SK-N-SH (cell line): ENCODE measurements around the gene OPRM1. TPM values are rescaled to one million over a fixed set of nuclear protein-coding genes. Genes with fewer than 3 reads are reported as not detected.

Experiments used
- CTCF ChIA-PET: fragments of 300-600, 350-600 bp; formaldehyde crosslinking; extraction: SDS; loops from one replicate; lab custom pipeline; 2021; lab: Yijun Ruan, JAX
- POLR2A ChIA-PET: fragments of 350-600 bp; sonication (Branson Sonifier 250); formaldehyde crosslinking; extraction: SDS; loops from one replicate; lab custom pipeline; 2020; ENCODE audit warnings: antibody characterized with exemption, inconsistent platforms; lab: Yijun Ruan, JAX
- DNase-seq: peaks from one replicate; pipeline ENCODE4 v3.0.0; 2012
- H2AFZ ChIP-seq: fragments of 200-600 bp; sonication (generic); 2 replicates; pipeline ENCODE4 v1.8.1; 2016; ENCODE audit warnings: antibody characterized with exemption, mild to moderate bottlenecking, low read depth
- H3F3A ChIP-seq: fragments of 200-600 bp; sonication (generic); replicated peaks from 2 replicates; pipeline ENCODE3; 2016; ENCODE audit warnings: antibody characterized with exemption, mild to moderate bottlenecking; ENCODE audit not compliant: insufficient read depth
- H3K27ac ChIP-seq, 2 experiments: fragments of 200-500 bp in 1 of 2; fragments of 200-600 bp in 1 of 2; sonication (Bioruptor generic) in 1 of 2; sonication (generic), shearing (Covaris generic) in 1 of 2; 2 replicates each; pipeline versions ENCODE4 v1.5.1 to v1.6.1; 2014 to 2016; ENCODE audit warnings: low read depth in 2 of 2, inconsistent platforms in 1 of 2, low read length in 1 of 2, mild to moderate bottlenecking in 1 of 2, mixed read lengths in 1 of 2
- H3K27me3 ChIP-seq: fragments of 200-600 bp; sonication (generic), shearing (Covaris generic); 2 replicates; pipeline ENCODE4 v1.6.1; 2016; ENCODE audit warnings: mixed run types; ENCODE audit not compliant: insufficient read depth
- H3K36me3 ChIP-seq, 2 experiments: fragments of 200-500 bp in 1 of 2; fragments of 200-600 bp in 1 of 2; sonication (Bioruptor generic) in 1 of 2; sonication (generic) in 1 of 2; replicated peaks in 1 of 2; 2 replicates each; pipeline versions ENCODE3 to v1.5.1; 2014 to 2016; ENCODE audit warnings: low read length in 1 of 2, mild to moderate bottlenecking in 1 of 2; ENCODE audit not compliant: insufficient read depth in 2 of 2, control insufficient read depth in 1 of 2
- H3K4me1 ChIP-seq, 2 experiments: fragments of 200-500 bp in 1 of 2; fragments of 200-600 bp in 1 of 2; sonication (Bioruptor generic) in 1 of 2; sonication (generic), shearing (Covaris generic) in 1 of 2; 2 replicates each; pipeline versions ENCODE4 v1.5.1 to v1.6.1; 2014 to 2016; ENCODE audit warnings: low read depth in 1 of 2, low read length in 1 of 2, mixed run types in 1 of 2; ENCODE audit not compliant: insufficient read depth in 2 of 2, control insufficient read depth in 1 of 2
- H3K4me2 ChIP-seq: fragments of 200-600 bp; sonication (generic), shearing (Covaris generic); 2 replicates; pipeline ENCODE4 v1.6.1; 2017; ENCODE audit warnings: mixed run types
- H3K4me3 ChIP-seq, 2 experiments: fragments of 200-500 bp in 1 of 2; fragments of 200-600 bp in 1 of 2; sonication (Bioruptor generic) in 1 of 2; sonication (generic), shearing (Covaris generic) in 1 of 2; 2 replicates each; pipeline versions ENCODE4 v1.5.1 to v1.8.1; 2014 to 2016; ENCODE audit warnings: low read depth in 2 of 2, inconsistent platforms in 1 of 2, low read length in 1 of 2, mild to moderate bottlenecking in 1 of 2, mixed read lengths in 1 of 2, moderate library complexity in 1 of 2
- H3K79me2 ChIP-seq: fragments of 200-600 bp; sonication (generic); 2 replicates; pipeline ENCODE4 v1.8.1; 2017; ENCODE audit warnings: mild to moderate bottlenecking; ENCODE audit not compliant: insufficient read depth
- H3K9ac ChIP-seq: fragments of 200-600 bp; sonication (generic); 2 replicates; pipeline ENCODE4 v1.6.1; 2017; ENCODE audit warnings: mixed run types
- H3K9me2 ChIP-seq: fragments of 200-600 bp; sonication (generic); 2 replicates; pipeline ENCODE4 v1.6.1; 2017; ENCODE audit warnings: mixed run types
- H3K9me3 ChIP-seq: fragments of 200-600 bp; sonication (generic); 2 replicates; pipeline ENCODE4 v1.6.1; 2017; ENCODE audit warnings: mixed run types, mild to moderate bottlenecking, moderate library complexity
- H4K20me1 ChIP-seq: fragments of 200-600 bp; sonication (generic); 2 replicates; pipeline ENCODE4 v1.6.1; 2017; ENCODE audit warnings: mild to moderate bottlenecking, mixed run types; ENCODE audit not compliant: insufficient read depth
- CHD2 ChIP-seq: fragments of 150-350 bp; IDR thresholded peaks from 2 replicates; pipeline ENCODE4 v1.6.1; 2018; ENCODE audit warnings: low read length; ENCODE audit not compliant: partially characterized antibody
- EZH2phosphoT487 ChIP-seq: fragments of 200-600 bp; sonication (generic); IDR thresholded peaks from 2 replicates; pipeline ENCODE4 v1.6.1; 2017; ENCODE audit warnings: low read depth, mixed run types, mild to moderate bottlenecking, antibody characterized with exemption, moderate library complexity, borderline replicate concordance
- FOXJ3 ChIP-seq: sonication (generic); formaldehyde crosslinking; IDR thresholded peaks from 2 replicates; pipeline ENCODE4 v1.5.1; 2020; ENCODE audit warnings: mild to moderate bottlenecking, missing genetic modification reagents
- GABPA ChIP-seq: IDR thresholded peaks from 2 replicates; pipeline ENCODE4 v1.4.0; 2012; ENCODE audit warnings: low read depth, mild to moderate bottlenecking
- RAD21 ChIP-seq: IDR thresholded peaks from 2 replicates; pipeline ENCODE4 v1.6.1; 2012; ENCODE audit warnings: mild to moderate bottlenecking, low read length
- WGBS: methylation state at CpG from one replicate; pipeline ENCODE4 v1.1.6; 2017; ENCODE audit warnings: low lambda C conversion rate; 5-methylcytosine and 5-hydroxymethylcytosine counted together
- polyA plus RNA-seq, 3 experiments: library from polyadenylated mRNA; depleted of rRNA; stranded (reverse); fragments of >200 nt; gene quantifications; 2 replicates each; pipeline ENCODE4 v1.2.3, GENCODE V29; 2012
- TF ChIP-seq, protein P1 (sequence below): fragments of 150-350 bp; IDR thresholded peaks from 2 replicates; pipeline ENCODE4 v1.6.1; 2017; ENCODE audit warnings: antibody characterized with exemption, low read length, low read depth, borderline replicate concordance
- TF ChIP-seq, protein P2 (sequence below): IDR thresholded peaks from 2 replicates; pipeline ENCODE4 v1.4.0; 2012; ENCODE audit warnings: low read depth, borderline replicate concordance
- TF ChIP-seq, protein P3 (sequence below): fragments of 200-600 bp; sonication (generic); IDR thresholded peaks from 2 replicates; pipeline ENCODE4 v1.6.1; 2017; ENCODE audit warnings: antibody characterized with exemption, mild to moderate bottlenecking, moderate library complexity

The OPRM1 gene
- polyA plus RNA-seq, 1 of the 3 experiments (the other 2 are of a cell fraction), result 0.15 TPM

DNA sequence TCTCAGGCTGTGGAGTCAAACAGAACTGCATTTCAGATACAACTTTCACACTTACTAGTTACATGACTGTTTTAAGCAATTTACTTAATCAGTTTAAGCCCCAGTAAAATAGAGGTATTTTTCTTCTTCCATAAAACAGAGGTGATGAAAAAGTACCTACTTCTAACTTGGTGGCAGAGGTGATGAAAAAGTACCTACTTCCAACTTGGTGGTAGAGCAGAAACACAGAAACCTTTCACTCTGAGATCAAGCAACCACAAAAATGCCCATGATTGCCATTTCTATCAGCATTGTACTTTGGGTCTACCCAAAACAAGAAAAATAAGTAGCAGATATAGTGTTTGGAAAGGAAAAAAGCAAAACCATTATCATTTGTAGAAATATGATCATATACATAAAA is 148.7 kb downstream of the OPRM1 start:
- no peaks in the 10 kb centered on the region for H3K9me2 ChIP-seq
- no peak for DNase-seq
- H3K4me3 ChIP-seq, result no peak overlapping the region
- H3K27me3 ChIP-seq, result no peaks in the 10 kb centered on the region
- no peak overlapping the region for H2AFZ ChIP-seq
- no peaks in the 10 kb centered on the region for H3K79me2 ChIP-seq
- no peaks in the 10 kb centered on the region for H3K36me3 ChIP-seq
- ChIA-PET CTCF (no interaction called here), POLR2A (no interaction called here)
- H3K4me2 ChIP-seq, result no peak overlapping the region
- H3K4me1 ChIP-seq, result no peaks in the 10 kb centered on the region
- H4K20me1 ChIP-seq, result no peaks in the 10 kb centered on the region
- no peak overlapping the region for H3K27ac ChIP-seq
- H3K9ac ChIP-seq, result no peak overlapping the region
- H3F3A ChIP-seq, result no peaks in the 10 kb centered on the region
- TF ChIP-seq GABPA, result no peak
- TF ChIP-seq, protein P1, sequence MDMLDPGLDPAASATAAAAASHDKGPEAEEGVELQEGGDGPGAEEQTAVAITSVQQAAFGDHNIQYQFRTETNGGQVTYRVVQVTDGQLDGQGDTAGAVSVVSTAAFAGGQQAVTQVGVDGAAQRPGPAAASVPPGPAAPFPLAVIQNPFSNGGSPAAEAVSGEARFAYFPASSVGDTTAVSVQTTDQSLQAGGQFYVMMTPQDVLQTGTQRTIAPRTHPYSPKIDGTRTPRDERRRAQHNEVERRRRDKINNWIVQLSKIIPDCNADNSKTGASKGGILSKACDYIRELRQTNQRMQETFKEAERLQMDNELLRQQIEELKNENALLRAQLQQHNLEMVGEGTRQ, result no peak
- no peak for TF ChIP-seq RAD21
- no peak for TF ChIP-seq FOXJ3 (CRISPR knock-in tag)
- TF ChIP-seq, protein P2, sequence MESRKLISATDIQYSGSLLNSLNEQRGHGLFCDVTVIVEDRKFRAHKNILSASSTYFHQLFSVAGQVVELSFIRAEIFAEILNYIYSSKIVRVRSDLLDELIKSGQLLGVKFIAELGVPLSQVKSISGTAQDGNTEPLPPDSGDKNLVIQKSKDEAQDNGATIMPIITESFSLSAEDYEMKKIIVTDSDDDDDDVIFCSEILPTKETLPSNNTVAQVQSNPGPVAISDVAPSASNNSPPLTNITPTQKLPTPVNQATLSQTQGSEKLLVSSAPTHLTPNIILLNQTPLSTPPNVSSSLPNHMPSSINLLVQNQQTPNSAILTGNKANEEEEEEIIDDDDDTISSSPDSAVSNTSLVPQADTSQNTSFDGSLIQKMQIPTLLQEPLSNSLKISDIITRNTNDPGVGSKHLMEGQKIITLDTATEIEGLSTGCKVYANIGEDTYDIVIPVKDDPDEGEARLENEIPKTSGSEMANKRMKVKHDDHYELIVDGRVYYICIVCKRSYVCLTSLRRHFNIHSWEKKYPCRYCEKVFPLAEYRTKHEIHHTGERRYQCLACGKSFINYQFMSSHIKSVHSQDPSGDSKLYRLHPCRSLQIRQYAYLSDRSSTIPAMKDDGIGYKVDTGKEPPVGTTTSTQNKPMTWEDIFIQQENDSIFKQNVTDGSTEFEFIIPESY, result no peak
- TF ChIP-seq, protein P3, sequence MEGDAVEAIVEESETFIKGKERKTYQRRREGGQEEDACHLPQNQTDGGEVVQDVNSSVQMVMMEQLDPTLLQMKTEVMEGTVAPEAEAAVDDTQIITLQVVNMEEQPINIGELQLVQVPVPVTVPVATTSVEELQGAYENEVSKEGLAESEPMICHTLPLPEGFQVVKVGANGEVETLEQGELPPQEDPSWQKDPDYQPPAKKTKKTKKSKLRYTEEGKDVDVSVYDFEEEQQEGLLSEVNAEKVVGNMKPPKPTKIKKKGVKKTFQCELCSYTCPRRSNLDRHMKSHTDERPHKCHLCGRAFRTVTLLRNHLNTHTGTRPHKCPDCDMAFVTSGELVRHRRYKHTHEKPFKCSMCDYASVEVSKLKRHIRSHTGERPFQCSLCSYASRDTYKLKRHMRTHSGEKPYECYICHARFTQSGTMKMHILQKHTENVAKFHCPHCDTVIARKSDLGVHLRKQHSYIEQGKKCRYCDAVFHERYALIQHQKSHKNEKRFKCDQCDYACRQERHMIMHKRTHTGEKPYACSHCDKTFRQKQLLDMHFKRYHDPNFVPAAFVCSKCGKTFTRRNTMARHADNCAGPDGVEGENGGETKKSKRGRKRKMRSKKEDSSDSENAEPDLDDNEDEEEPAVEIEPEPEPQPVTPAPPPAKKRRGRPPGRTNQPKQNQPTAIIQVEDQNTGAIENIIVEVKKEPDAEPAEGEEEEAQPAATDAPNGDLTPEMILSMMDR, result no peak
- H3K9me3 ChIP-seq, result no peaks in the 10 kb centered on the region

DNA sequence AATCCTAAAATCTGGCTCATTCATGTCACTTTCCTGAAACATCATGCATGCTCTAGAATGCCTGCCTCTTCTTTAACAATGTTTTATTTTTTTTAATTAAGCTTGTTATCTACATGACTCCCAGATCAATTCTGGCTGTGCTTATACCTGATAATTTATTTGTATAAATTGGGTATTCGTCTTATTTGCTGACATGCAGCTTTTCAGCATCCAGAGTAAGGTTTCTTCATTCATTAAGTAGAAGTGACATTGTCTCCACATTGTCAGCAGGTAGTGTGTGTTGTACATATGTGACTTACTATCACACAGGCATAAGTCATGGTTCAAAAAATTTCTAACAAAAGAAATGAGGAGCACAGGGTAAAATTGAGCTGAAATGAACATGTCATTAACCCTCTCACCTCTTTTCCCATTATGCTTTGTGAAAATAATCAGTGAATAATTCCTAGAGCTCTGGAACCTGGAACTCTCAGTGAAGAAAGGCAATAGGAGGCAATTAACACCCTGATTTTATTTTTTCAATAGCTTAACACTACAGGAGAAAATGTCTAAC is 157.4 kb downstream of the OPRM1 start:
- Histone ChIP-seq H3K36me3 (no peaks in the 10 kb centered on the region), H3K79me2 (no peaks in the 10 kb centered on the region), H3K4me2 (no peak overlapping the region), H2AFZ (no peak overlapping the region), H3K4me3 (no peak overlapping the region), H3K9ac (no peak overlapping the region), H3F3A (no peaks in the 10 kb centered on the region), H3K4me1 (peaks cover 0 to 2% of the 10 kb centered on the region in 2 experiments; a peak in 1 of 4 replicates), H4K20me1 (no peaks in the 10 kb centered on the region), H3K27me3 (no peaks in the 10 kb centered on the region), H3K9me3 (no peaks in the 10 kb centered on the region), H3K27ac (0 out of 4 replicates have a peak overlapping the region, but pooled peaks of 1 of the 2 experiments have one; percentile 12), H3K9me2 (no peaks in the 10 kb centered on the region)
- no peak for DNase-seq
- ChIA-PET POLR2A (no interaction called here), CTCF (interaction anchor here (0.9 to 1.3 kb wide), 3 partner anchors 14 to 479 kb away, joined by 3 to 4 read pairs (median 3); no protein-coding TSS in a partner anchor)
- TF ChIP-seq CHD2 (no peak), EZH2phosphoT487 (no peak), GABPA (no peak)
- 56% methylated on average over 1 of the region's 1 CpG for WGBS
